ENCODE data around the gene PPBP.

The PPBP gene

GRCh38 chr4:73944061-73944875 lies 43.7 kb downstream of the PPBP start:
- Histone ChIP-seq H3K4me2 (ENCODE audit: low read length) (no peak overlapping the region), H3K27me3 (ENCODE audit: control insufficient read depth, low read length) (no peaks in the 10 kb centered on the region), H3K9me3 (ENCODE audit: control insufficient read depth, insufficient read depth, low read length) (no peaks in the 10 kb centered on the region), H3K4me1 (ENCODE audit: control insufficient read depth, low read length) (no peaks in the 10 kb centered on the region), H3K36me3 (ENCODE audit: control insufficient read depth, low read length) (no peaks in the 10 kb centered on the region), H3K4me3 (ENCODE audit: low read length) (no peak overlapping the region), H4K20me1 (ENCODE audit: control insufficient read depth, insufficient read depth, low read depth, low read length) (no peaks in the 10 kb centered on the region), H3K79me2 (ENCODE audit: control insufficient read depth, low read length) (no peaks in the 10 kb centered on the region), H3F3A (ENCODE audit: control insufficient read depth, insufficient read depth) (no peaks in the 10 kb centered on the region), H3K27ac (ENCODE audit: low read depth, low read length) (no peak overlapping the region), H3K9me2 (replicated peaks; ENCODE audit: control insufficient read depth, low read length) (no peaks in the 10 kb centered on the region)
- TF ChIP-seq CTCF (IDR thresholded peaks at IDR 0.05; ENCODE audit: low read depth, low read length, poor library complexity, severe bottlenecking), result no peak
- no peak for TF ChIP-seq EZH2phosphoT487 (IDR thresholded peaks at IDR 0.05; ENCODE audit: borderline replicate concordance, low read length)

GRCh38 chr4:73943555-73943954 lies 44.4 kb downstream of the PPBP start:
- Histone ChIP-seq H3K79me2 (ENCODE audit: control insufficient read depth, low read length) (no peaks in the 10 kb centered on the region), H3K9me3 (ENCODE audit: control insufficient read depth, insufficient read depth, low read length) (no peaks in the 10 kb centered on the region), H3K4me3 (ENCODE audit: low read length) (no peak overlapping the region), H3K9me2 (replicated peaks; ENCODE audit: control insufficient read depth, low read length) (no peaks in the 10 kb centered on the region), H3F3A (ENCODE audit: control insufficient read depth, insufficient read depth) (no peaks in the 10 kb centered on the region), H3K27ac (ENCODE audit: low read depth, low read length) (no peak overlapping the region), H3K36me3 (ENCODE audit: control insufficient read depth, low read length) (no peaks in the 10 kb centered on the region), H4K20me1 (ENCODE audit: control insufficient read depth, insufficient read depth, low read depth, low read length) (no peaks in the 10 kb centered on the region), H3K4me1 (ENCODE audit: control insufficient read depth, low read length) (no peaks in the 10 kb centered on the region), H3K27me3 (ENCODE audit: control insufficient read depth, low read length) (no peaks in the 10 kb centered on the region), H3K4me2 (ENCODE audit: low read length) (no peak overlapping the region)
- TF ChIP-seq CTCF (IDR thresholded peaks at IDR 0.05; ENCODE audit: low read depth, low read length, poor library complexity, severe bottlenecking) (no peak), EZH2phosphoT487 (IDR thresholded peaks at IDR 0.05; ENCODE audit: borderline replicate concordance, low read length) (no peak)

GRCh38 chr4:73936969-73937368 lies 51.0 kb downstream of the PPBP start:
- Histone ChIP-seq H3K9me2 (replicated peaks; ENCODE audit: control insufficient read depth, low read length) (no peaks in the 10 kb centered on the region), H3F3A (ENCODE audit: control insufficient read depth, insufficient read depth) (no peaks in the 10 kb centered on the region), H3K9me3 (ENCODE audit: control insufficient read depth, insufficient read depth, low read length) (no peaks in the 10 kb centered on the region), H3K4me2 (ENCODE audit: low read length) (no peak overlapping the region), H3K27me3 (ENCODE audit: control insufficient read depth, low read length) (no peaks in the 10 kb centered on the region), H3K27ac (ENCODE audit: low read depth, low read length) (no peak overlapping the region), H3K79me2 (ENCODE audit: control insufficient read depth, low read length) (no peaks in the 10 kb centered on the region), H3K4me1 (ENCODE audit: control insufficient read depth, low read length) (no peaks in the 10 kb centered on the region), H3K4me3 (ENCODE audit: low read length) (no peak overlapping the region), H3K36me3 (ENCODE audit: control insufficient read depth, low read length) (no peaks in the 10 kb centered on the region), H4K20me1 (ENCODE audit: control insufficient read depth, insufficient read depth, low read depth, low read length) (no peaks in the 10 kb centered on the region)
- no peak for TF ChIP-seq EZH2phosphoT487 (IDR thresholded peaks at IDR 0.05; ENCODE audit: borderline replicate concordance, low read length)
- no peak for TF ChIP-seq CTCF (IDR thresholded peaks at IDR 0.05; ENCODE audit: low read depth, low read length, poor library complexity, severe bottlenecking)

All from DOHH2 (cell line).